Gastrocnemius medialis (tissue), 4 donors: Measurements from ENCODE around the gene TBC1D10A. TPM values are rescaled to one million over a fixed set of nuclear protein-coding genes. Genes with fewer than 3 reads are reported as not detected.
A peak's percentile ranks its signal among the peaks of the same experiment; 100 is the strongest.

ENCODE experiments used
- ATAC-seq, 2 donors: fragments of 150-250 bp; one replicate each; pipeline ENCODE4 v1.9.1; 2016
- DNase-seq, 2 donors: peaks; one replicate each; pipeline ENCODE4 v3.0.0-alpha.2; 2019
- H3K27ac ChIP-seq, 4 donors: fragments of 200-600 bp; sonication (generic); 1 replicate in 1 of 4; 2 replicates in 3 of 4; pipeline ENCODE4 v1.5.1; 2016 to 2018; ENCODE audit warnings: mild to moderate bottlenecking in 2 of 4, moderate library complexity in 1 of 4
- H3K27me3 ChIP-seq, 3 donors: fragments of 200-600 bp; sonication (generic) in 2 of 3; 1 replicate in 1 of 3; 2 replicates in 2 of 3; pipeline versions ENCODE4 v1.5.1 to v1.6.0; 2016 to 2019; ENCODE audit warnings: mild to moderate bottlenecking in 1 of 3, moderate library complexity in 1 of 3
- H3K36me3 ChIP-seq, 2 donors: fragments of 200-600 bp; sonication (generic) in 1 of 2; one replicate each; pipeline ENCODE4 v1.5.1; 2017 to 2018
- H3K4me1 ChIP-seq, 2 donors: fragments of 200-600 bp; sonication (generic) in 1 of 2; one replicate each; pipeline ENCODE4 v1.5.1; 2016 to 2017; ENCODE audit warnings: mild to moderate bottlenecking in 2 of 2
- H3K4me3 ChIP-seq, 4 donors: fragments of 200-600 bp; sonication (generic) in 3 of 4; 1 replicate in 1 of 4; 2 replicates in 3 of 4; pipeline ENCODE4 v1.5.1; 2016 to 2019; ENCODE audit warnings: mild to moderate bottlenecking in 2 of 4
- H3K9me3 ChIP-seq, 3 donors: fragments of 200-600 bp; sonication (generic) in 2 of 3; 1 replicate in 1 of 3; 2 replicates in 2 of 3; pipeline ENCODE4 v1.5.1; 2016 to 2019
- CTCF ChIP-seq, 5 experiments: fragments of 450-650 bp in 3 of 5; fragments of 200-600 bp in 2 of 5; sonication (generic) in 2 of 5; IDR thresholded peaks in 4 of 5; conservative IDR thresholded peaks in 1 of 5; 1 replicate in 4 of 5; 2 replicates in 1 of 5; pipeline ENCODE4 v1.5.1; 2016 to 2019; ENCODE audit warnings: antibody characterized with exemption in 5 of 5, mild to moderate bottlenecking in 3 of 5, moderate library complexity in 3 of 5
- POLR2A ChIP-seq, 2 donors: fragments of 450-650 bp; IDR thresholded peaks; one replicate each; pipeline ENCODE4 v1.6.1; 2017; ENCODE audit warnings: antibody characterized with exemption in 2 of 2, mild to moderate bottlenecking in 2 of 2, moderate library complexity in 2 of 2
- in situ Hi-C, 4 donors: fragments of 200-750 bp; cut with MboI; loops; one replicate each; pipeline versions ENCODE4 v1.15.0 to v1.8.0; 2017; ENCODE audit warnings: low sequenced_read_pairs in 4 of 4
- intact Hi-C: fragments of 100-400 bp; cut with DNase I; formaldehyde crosslinking; loops from one replicate; pipeline ENCODE4 v1.15.1; 2023; ENCODE audit warnings: low total_unique reads
- total RNA-seq, 4 donors: library from RNA; depleted of rRNA; stranded (reverse); fragments of >200 nt; gene quantifications; one replicate each; pipeline versions ENCODE4 v1.1.0 to v1.2.3, GENCODE V29; 2016

Gene TBC1D10A
- total RNA-seq, 4 donors from 2014 or later: 4.1 to 9.6 (median 6.2) TPM

DNA sequence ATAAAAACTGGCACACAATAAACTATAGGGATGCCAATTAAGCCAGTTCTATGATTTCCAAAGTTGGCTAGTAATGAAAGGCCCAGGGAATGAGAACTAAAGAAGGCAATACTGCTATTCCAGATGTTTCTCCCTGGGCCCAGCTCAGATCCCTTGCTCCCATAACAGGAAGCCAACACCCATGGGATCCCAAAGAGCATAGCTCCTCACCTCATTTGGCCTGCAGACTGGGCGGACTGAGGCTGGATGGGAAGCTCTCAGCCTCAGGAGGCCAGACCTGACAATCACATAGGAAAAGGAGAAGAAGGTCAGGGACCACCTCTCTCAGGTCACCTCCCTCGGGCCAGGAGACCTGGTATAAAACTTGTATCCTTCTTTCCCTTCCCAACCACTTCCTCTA lies 5.3 kb downstream of the TBC1D10A start:
- in situ Hi-C loops: no loop called here
- no peak overlapping the region for H3K4me3 ChIP-seq
- no peaks in the 10 kb centered on the region for H3K9me3 ChIP-seq
- no peak for DNase-seq
- H3K36me3 ChIP-seq: no peaks in the 10 kb centered on the region
- TF ChIP-seq POLR2A (IDR thresholded peaks at IDR 0.05) (no peak), CTCF (IDR thresholded peaks at IDR 0.05 in 4 of 5, conservative IDR thresholded peaks at IDR 0.05 in 1 of 5) (no peak)
- H3K4me1 ChIP-seq: peaks cover 32 to 34% of the 10 kb centered on the region in 2 donors
- no peaks in the 10 kb centered on the region for H3K27me3 ChIP-seq
- intact Hi-C loops: no loop called here
- peak overlapping the region; percentile 36 to 63 (median 47) for H3K27ac ChIP-seq
- no peak for ATAC-seq

- in situ Hi-C loops (no loop called here), intact Hi-C loops (no loop called here)
- no peaks in the 10 kb centered on the region for H3K9me3 ChIP-seq
- DNase-seq: no peak
- no peaks in the 10 kb centered on the region for H3K36me3 ChIP-seq
- TF ChIP-seq CTCF (IDR thresholded peaks at IDR 0.05 in 4 of 5, conservative IDR thresholded peaks at IDR 0.05 in 1 of 5): no peak
- TF ChIP-seq POLR2A (IDR thresholded peaks at IDR 0.05): no peak
- no peak for ATAC-seq
- H3K4me1 ChIP-seq: peaks cover 27 to 30% of the 10 kb centered on the region in 2 donors
- H3K27ac ChIP-seq: peak overlapping the region in 2 of 4 donors; percentile 12 to 41
- H3K4me3 ChIP-seq: no peak overlapping the region
- no peaks in the 10 kb centered on the region for H3K27me3 ChIP-seq
Observed at GRCh38 chr22:30320021-30320556, 6.7 kb downstream of the TBC1D10A start.

DNA sequence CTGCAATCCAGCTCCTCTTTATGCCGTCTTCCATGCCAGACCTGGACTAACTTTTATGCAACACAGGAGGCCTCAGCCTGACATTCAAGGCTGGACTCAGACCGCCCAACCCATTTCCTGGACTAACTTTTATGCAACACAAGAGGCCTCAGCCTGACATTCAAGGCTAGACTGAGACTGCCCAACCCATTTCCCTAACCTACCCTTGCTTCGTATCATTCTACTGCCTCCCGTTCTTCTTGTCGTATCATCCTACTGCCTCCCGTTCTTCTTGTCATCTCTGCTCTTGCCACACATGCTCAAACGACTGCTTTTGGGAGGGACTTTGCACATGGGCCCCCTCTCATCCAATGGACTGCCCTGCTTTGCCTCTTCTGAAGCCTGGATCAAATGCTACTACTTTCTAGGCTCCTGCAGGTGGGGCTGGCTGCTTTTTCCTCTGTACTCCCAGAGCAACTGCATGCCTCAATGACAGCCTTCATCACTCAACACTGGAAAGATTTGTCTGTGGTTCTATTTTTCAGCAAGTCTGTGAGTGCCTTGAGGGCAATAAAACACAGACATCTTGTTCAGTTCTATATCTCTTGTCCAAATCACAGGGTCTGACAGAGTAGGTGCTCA lies 7.8 kb downstream of the TBC1D10A start:
- no peak for DNase-seq
- TF ChIP-seq POLR2A (IDR thresholded peaks at IDR 0.05) (no peak), CTCF (IDR thresholded peaks at IDR 0.05 in 4 of 5, conservative IDR thresholded peaks at IDR 0.05 in 1 of 5) (no peak)
- intact Hi-C loops: no loop called here
- H3K4me3 ChIP-seq: no peak overlapping the region
- in situ Hi-C loops: no loop called here
- H3K36me3 ChIP-seq: no peaks in the 10 kb centered on the region
- no peak for ATAC-seq
- no peaks in the 10 kb centered on the region for H3K27me3 ChIP-seq
- H3K4me1 ChIP-seq: peaks cover 20 to 21% of the 10 kb centered on the region in 2 donors
- peak overlapping the region in 3 of 4 donors; percentile 2 to 21 (median 12) for H3K27ac ChIP-seq
- no peaks in the 10 kb centered on the region for H3K9me3 ChIP-seq

DNA sequence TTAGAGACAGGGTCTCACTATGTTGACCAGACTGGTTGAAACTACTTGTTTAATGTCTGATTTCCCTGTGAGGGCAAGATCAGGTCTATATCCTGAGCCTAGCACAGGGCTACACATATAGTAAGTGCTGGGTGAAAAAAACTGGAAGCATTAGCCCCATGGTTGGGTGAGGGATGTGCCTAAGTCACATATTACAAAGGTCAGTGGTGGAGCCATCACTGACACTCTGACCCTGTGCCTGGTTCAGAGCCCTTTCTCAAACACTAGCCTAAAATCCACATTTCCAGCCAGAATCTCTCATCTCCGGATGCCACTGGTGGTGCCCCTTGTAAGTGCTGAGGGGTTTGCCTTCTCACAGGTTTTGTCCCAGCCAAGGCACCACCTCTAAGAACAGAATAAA lies 9.0 kb downstream of the TBC1D10A start:
- Histone ChIP-seq H3K27ac (no peak overlapping the region), H3K4me3 (no peak overlapping the region), H3K36me3 (no peaks in the 10 kb centered on the region), H3K4me1 (peaks cover 16 to 19% of the 10 kb centered on the region in 2 donors), H3K27me3 (no peaks in the 10 kb centered on the region), H3K9me3 (no peaks in the 10 kb centered on the region)
- intact Hi-C loops: no loop called here
- TF ChIP-seq CTCF (IDR thresholded peaks at IDR 0.05 in 4 of 5, conservative IDR thresholded peaks at IDR 0.05 in 1 of 5): no peak
- no peak for TF ChIP-seq POLR2A (IDR thresholded peaks at IDR 0.05)
- ATAC-seq: no peak
- DNase-seq: no peak
- in situ Hi-C loops: no loop called here
